ENCODE data around the gene C15orf62. TPM values are rescaled to one million over a fixed set of nuclear protein-coding genes. Genes with fewer than 3 reads are reported as not detected.
A peak's percentile ranks its signal among the peaks of the same experiment; 100 is the strongest.

The C15orf62 gene
- polyA plus RNA-seq, 1 donor (not counting 4 experiments of a cell fraction or from before 2014, with no cell fraction given): 0.14 TPM

- peaks cover 2% of the 10 kb centered on the region for H3K9me1 ChIP-seq (ENCODE audit: control insufficient read depth, extremely low read depth, insufficient read depth, low read length)
- no peak overlapping the region for H2AFZ ChIP-seq (ENCODE audit: control insufficient read depth, low read length)
- H3K27me3 ChIP-seq (ENCODE audit: control insufficient read depth, extremely low read depth, insufficient read depth, low read length): no peaks in the 10 kb centered on the region
- FAIRE-seq (no peak), DNase-seq (ENCODE audit: low read depth, low spot score) (no peak)
- peak overlapping the region in 2 of 3 experiments; percentile 13 to 49 for H3K4me3 ChIP-seq (ENCODE audit: control insufficient read depth in 2 of 3, extremely low read depth in 1 of 3, insufficient read depth in 2 of 3, low read depth in 1 of 3, low read length in 3 of 3)
- peaks cover 23 to 25% of the 10 kb centered on the region in 2 experiments for H3K36me3 ChIP-seq (ENCODE audit: control insufficient read depth in 2 of 2, extremely low read depth in 1 of 2, insufficient read depth in 2 of 2, low read length in 2 of 2)
- no peaks in the 10 kb centered on the region for H4K20me1 ChIP-seq (ENCODE audit: control insufficient read depth, extremely low read depth, insufficient read depth, low read length)
- TF ChIP-seq CTCF (optimal IDR thresholded peaks at IDR 0.05 in 1 of 3, IDR thresholded peaks at IDR 0.05 in 1 of 3, conservative IDR thresholded peaks at IDR 0.05 in 1 of 3; ENCODE audit: extremely low read depth in 1 of 3, insufficient read depth in 2 of 3, low read length in 3 of 3): no peak
- TF ChIP-seq EZH2 (IDR thresholded peaks at IDR 0.05; ENCODE audit: low read length): no peak
- dilution Hi-C loops (cut with MboI; ENCODE audit: extremely low pct_ligation_motif_present, low sequenced_read_pairs): no loop called here
- peak overlapping the region; percentile 77 for H3K4me2 ChIP-seq (ENCODE audit: control insufficient read depth, extremely low read depth, insufficient read depth, low read depth, low read length)
- H3K9ac ChIP-seq (ENCODE audit: control insufficient read depth, extremely low read depth, insufficient read depth, low read length): peak overlapping the region; percentile 80
- no peaks in the 10 kb centered on the region for H3K79me2 ChIP-seq (ENCODE audit: control insufficient read depth, insufficient read depth, low read length)
- H3K4me1 ChIP-seq (ENCODE audit: control insufficient read depth, extremely low read depth, insufficient read depth, low read length): peaks cover 50% of the 10 kb centered on the region
- H3K27ac ChIP-seq (ENCODE audit: control insufficient read depth, insufficient read depth, low read length): peak overlapping the region; percentile 91
- H3K9me3 ChIP-seq (ENCODE audit: control insufficient read depth, low read depth, low read length): no peaks in the 10 kb centered on the region
Measured at GRCh38 chr15:40770147-40770721, 454 bp downstream of the C15orf62 start.

GRCh38 chr15:40771242-40771641 lies 1.5 kb downstream of the C15orf62 start:
- Histone ChIP-seq H3K9ac (ENCODE audit: control insufficient read depth, extremely low read depth, insufficient read depth, low read length) (no peak overlapping the region), H3K79me2 (ENCODE audit: control insufficient read depth, insufficient read depth, low read length) (no peaks in the 10 kb centered on the region), H3K27me3 (ENCODE audit: control insufficient read depth, extremely low read depth, insufficient read depth, low read length) (no peaks in the 10 kb centered on the region), H3K4me1 (ENCODE audit: control insufficient read depth, extremely low read depth, insufficient read depth, low read length) (peaks cover 42% of the 10 kb centered on the region), H3K4me3 (ENCODE audit: control insufficient read depth in 2 of 3, extremely low read depth in 1 of 3, insufficient read depth in 2 of 3, low read depth in 1 of 3, low read length in 3 of 3) (no peak overlapping the region), H4K20me1 (ENCODE audit: control insufficient read depth, extremely low read depth, insufficient read depth, low read length) (no peaks in the 10 kb centered on the region), H3K9me3 (ENCODE audit: control insufficient read depth, low read depth, low read length) (no peaks in the 10 kb centered on the region), H3K27ac (ENCODE audit: control insufficient read depth, insufficient read depth, low read length) (no peak overlapping the region), H2AFZ (ENCODE audit: control insufficient read depth, low read length) (no peak overlapping the region), H3K4me2 (ENCODE audit: control insufficient read depth, extremely low read depth, insufficient read depth, low read depth, low read length) (no peak overlapping the region), H3K36me3 (ENCODE audit: control insufficient read depth in 2 of 2, extremely low read depth in 1 of 2, insufficient read depth in 2 of 2, low read length in 2 of 2) (peaks cover 30 to 32% of the 10 kb centered on the region in 2 experiments), H3K9me1 (ENCODE audit: control insufficient read depth, extremely low read depth, insufficient read depth, low read length) (peaks cover 2% of the 10 kb centered on the region)
- TF ChIP-seq CTCF (optimal IDR thresholded peaks at IDR 0.05 in 1 of 3, IDR thresholded peaks at IDR 0.05 in 1 of 3, conservative IDR thresholded peaks at IDR 0.05 in 1 of 3; ENCODE audit: extremely low read depth in 1 of 3, insufficient read depth in 2 of 3, low read length in 3 of 3) (no peak), EZH2 (IDR thresholded peaks at IDR 0.05; ENCODE audit: low read length) (no peak)
- DNase-seq (ENCODE audit: low read depth, low spot score) (no peak), FAIRE-seq (no peak)
- dilution Hi-C loops (cut with MboI; ENCODE audit: extremely low pct_ligation_motif_present, low sequenced_read_pairs): no loop called here
